Tibial nerve (tissue), 4 donors: Measurements from ENCODE around the gene KCNK18. TPM values are rescaled to one million over a fixed set of nuclear protein-coding genes. Genes with fewer than 3 reads are reported as not detected.

Experiments
- DNase-seq, 2 donors: peaks; one replicate each; pipeline ENCODE4 v3.0.0-alpha.2; 2019; ENCODE audit warnings: low spot score in 2 of 2
- H3K27ac ChIP-seq, 4 donors: fragments of 200-600 bp; sonication (generic) in 3 of 4; one replicate each; pipeline ENCODE4 v1.5.1; 2017 to 2019; ENCODE audit warnings: mild to moderate bottlenecking in 1 of 4
- H3K27me3 ChIP-seq, 2 donors: fragments of 200-600 bp; sonication (generic) in 1 of 2; one replicate each; pipeline versions ENCODE4 v1.5.1 to v1.6.0; 2017 to 2019
- H3K36me3 ChIP-seq, 3 donors: fragments of 200-600 bp; sonication (generic); one replicate each; pipeline ENCODE4 v1.5.1; 2018 to 2019
- H3K4me1 ChIP-seq, 4 donors: fragments of 200-600 bp; sonication (generic) in 3 of 4; one replicate each; pipeline ENCODE4 v1.5.1; 2017 to 2019
- H3K4me3 ChIP-seq, 4 donors: fragments of 200-600 bp; sonication (generic) in 3 of 4; one replicate each; pipeline ENCODE4 v1.5.1; 2017 to 2019; ENCODE audit warnings: mild to moderate bottlenecking in 1 of 4, moderate library complexity in 1 of 4
- H3K9me3 ChIP-seq, 4 donors: fragments of 200-600 bp; sonication (generic) in 3 of 4; one replicate each; pipeline ENCODE4 v1.5.1; 2017 to 2019
- CTCF ChIP-seq, 5 experiments: fragments of 200-600 bp in 3 of 5; fragments of 450-650 bp in 2 of 5; sonication (generic) in 3 of 5; IDR thresholded peaks; one replicate each; pipeline ENCODE4 v1.5.1; 2016 to 2019; ENCODE audit warnings: antibody characterized with exemption in 5 of 5, mild to moderate bottlenecking in 3 of 5, moderate library complexity in 2 of 5
- EP300 ChIP-seq, 2 donors: sonication (generic); formaldehyde crosslinking; IDR thresholded peaks; one replicate each; pipeline ENCODE4 v1.6.1; 2017; ENCODE audit warnings: antibody characterized with exemption in 2 of 2, mild to moderate bottlenecking in 1 of 2
- POLR2A ChIP-seq, 2 donors: fragments of 450-650 bp; IDR thresholded peaks; one replicate each; pipeline ENCODE4 v1.6.1; 2017; ENCODE audit warnings: antibody characterized with exemption in 2 of 2, mild to moderate bottlenecking in 2 of 2, moderate library complexity in 2 of 2
- WGBS, 2 donors: methylation state at CpG; one replicate each; pipeline ENCODE4 v1.1.5; 2018; 5-methylcytosine and 5-hydroxymethylcytosine counted together
- total RNA-seq, 4 donors: library from RNA; depleted of rRNA; stranded (reverse); fragments of >200 nt; gene quantifications; one replicate each; pipeline ENCODE4 v1.1.0, GENCODE V29; 2016

The KCNK18 gene
- total RNA-seq, 4 donors from 2014 or later, result not detected

- peaks cover 0 to 15% (median 0%) of the 10 kb centered on the region in 4 donors for H3K9me3 ChIP-seq
- peak overlapping the region in 3 of 4 donors; percentile 23 to 52 (median 48) for H3K4me3 ChIP-seq
- no peak for DNase-seq
- no peak overlapping the region for H3K27ac ChIP-seq
- H3K27me3 ChIP-seq, result peaks cover 0 to 51% of the 10 kb centered on the region in 2 donors
- peaks cover 0 to 14% (median 8%) of the 10 kb centered on the region in 4 donors for H3K4me1 ChIP-seq
- no peaks in the 10 kb centered on the region for H3K36me3 ChIP-seq
- TF ChIP-seq CTCF (IDR thresholded peaks at IDR 0.05), result no peak
- TF ChIP-seq EP300 (IDR thresholded peaks at IDR 0.05), result no peak
- no peak for TF ChIP-seq POLR2A (IDR thresholded peaks at IDR 0.05)
- WGBS, 2 donors, result 21 to 40% methylated on average over 7 to 12 of the region's 22 CpGs
Observed at GRCh38 chr10:117217196-117217761, 20.0 kb downstream of the KCNK18 start.

- no peak for DNase-seq
- TF ChIP-seq EP300 (IDR thresholded peaks at IDR 0.05), result no peak
- H3K27ac ChIP-seq, result no peak overlapping the region
- WGBS, 2 donors, result 79 to 81% methylated on average over 8 of the region's 8 CpGs
- peaks cover 0 to 14% (median 8%) of the 10 kb centered on the region in 4 donors for H3K4me1 ChIP-seq
- H3K36me3 ChIP-seq, result no peaks in the 10 kb centered on the region
- peaks cover 0 to 51% of the 10 kb centered on the region in 2 donors for H3K27me3 ChIP-seq
- H3K4me3 ChIP-seq, result no peak overlapping the region
- peaks cover 0 to under 1% (median 0%) of the 10 kb centered on the region in 4 donors for H3K9me3 ChIP-seq
Observed at GRCh38 chr10:117218654-117219053, 21.4 kb downstream of the KCNK18 start.

- DNase-seq, result no peak
- no peaks in the 10 kb centered on the region for H3K36me3 ChIP-seq
- H3K9me3 ChIP-seq, result no peaks in the 10 kb centered on the region
- TF ChIP-seq POLR2A (IDR thresholded peaks at IDR 0.05), result no peak
- no peak for TF ChIP-seq CTCF (IDR thresholded peaks at IDR 0.05)
- no peak for TF ChIP-seq EP300 (IDR thresholded peaks at IDR 0.05)
- peaks cover 0 to 43% of the 10 kb centered on the region in 2 donors for H3K27me3 ChIP-seq
- H3K4me1 ChIP-seq, result peaks cover 0 to 12% (median 8%) of the 10 kb centered on the region in 4 donors
- 48 to 62% methylated on average over 10 of the region's 10 CpGs for WGBS, 2 donors
- no peak overlapping the region for H3K4me3 ChIP-seq
- H3K27ac ChIP-seq, result no peak overlapping the region
Observed at GRCh38 chr10:117221156-117221711, 23.9 kb downstream of the KCNK18 start.

GRCh38 chr10:117222552-117222951 lies 25.3 kb downstream of the KCNK18 start:
- H3K4me1 ChIP-seq, result no peaks in the 10 kb centered on the region
- H3K9me3 ChIP-seq, result no peaks in the 10 kb centered on the region
- no peaks in the 10 kb centered on the region for H3K36me3 ChIP-seq
- no peak for TF ChIP-seq POLR2A (IDR thresholded peaks at IDR 0.05)
- TF ChIP-seq CTCF (IDR thresholded peaks at IDR 0.05), result no peak
- no peak for TF ChIP-seq EP300 (IDR thresholded peaks at IDR 0.05)
- H3K27ac ChIP-seq, result no peak overlapping the region
- H3K27me3 ChIP-seq, result peaks cover 0 to 29% of the 10 kb centered on the region in 2 donors
- 88 to 95% methylated on average over 3 to 5 of the region's 5 CpGs for WGBS, 2 donors
- H3K4me3 ChIP-seq, result no peak overlapping the region
- no peak for DNase-seq

- no peaks in the 10 kb centered on the region for H3K4me1 ChIP-seq
- H3K4me3 ChIP-seq, result no peak overlapping the region
- no peak for DNase-seq
- H3K27me3 ChIP-seq, result peaks cover 0 to 24% of the 10 kb centered on the region in 2 donors
- no peaks in the 10 kb centered on the region for H3K36me3 ChIP-seq
- no peaks in the 10 kb centered on the region for H3K9me3 ChIP-seq
- H3K27ac ChIP-seq, result no peak overlapping the region
- TF ChIP-seq EP300 (IDR thresholded peaks at IDR 0.05), result no peak
- no peak for TF ChIP-seq POLR2A (IDR thresholded peaks at IDR 0.05)
- TF ChIP-seq CTCF (IDR thresholded peaks at IDR 0.05), result no peak
- 65% methylated on average over 4 of the region's 4 CpGs for WGBS, 2 donors
Observed at GRCh38 chr10:117222976-117223692, 25.8 kb downstream of the KCNK18 start.
